Ishikawa (cell line): Measurements from ENCODE around the gene MC3R.

Experiments used
- EP300 ChIP-seq: IDR thresholded peaks from 2 replicates; pipeline ENCODE4 v1.6.1; 2012; ENCODE audit warnings: borderline replicate concordance
- TEAD4 ChIP-seq: IDR thresholded peaks from 2 replicates; pipeline ENCODE4 v1.6.1; 2012

GRCh38 chr20:56213321-56213720, 35.2 kb upstream of the MC3R start:
- TF ChIP-seq TEAD4 (no peak), EP300 (no peak)
